K562 (cell line): ENCODE data around the gene CHRNG. TPM values are rescaled to one million over a fixed set of nuclear protein-coding genes. Genes with fewer than 3 reads are reported as not detected.

Source experiments
- ATAC-seq: fragments of 200-7000 bp; cut with Tn5 transposase; 3 replicates; pipeline ENCODE4 v1.9.1; 2020; ENCODE audit warnings: moderate library complexity
- BruUV-seq: library from RNA; stranded (reverse); fragments of 400-500 nt; replicated peaks from 2 replicates; lab custom pipeline; 2021; lab: Mats Ljungman, UMichigan
- CTCF ChIA-PET: fragments of 300-600 bp; formaldehyde crosslinking; extraction: SDS; loops from one replicate; lab custom pipeline; 2021; ENCODE audit warnings: low intra/inter-chr PET ratio; lab: Yijun Ruan, JAX
- POLR2A ChIA-PET: fragments of 300-600, 350-650 bp; sonication (Branson Sonifier 250); formaldehyde crosslinking; extraction: SDS; loops from one replicate; lab custom pipeline; 2021; ENCODE audit warnings: antibody characterized with exemption, inconsistent platforms; lab: Yijun Ruan, JAX
- DNase-seq, 4 experiments: peaks; one replicate each; pipeline versions ENCODE4 v3.0.0 to v3.0.0-alpha.2; 2011 to 2018; ENCODE audit warnings: low spot score in 3 of 4, mixed read lengths in 3 of 4; ENCODE audit errors: extremely low read depth in 1 of 4
- FAIRE-seq: peaks from 2 replicates; lab custom pipeline; 2011; peaks lifted over from hg19 to GRCh38; lab: Jason Lieb, UNC
- H2AFZ ChIP-seq: 2 replicates; pipeline ENCODE4 v1.6.0; 2011; ENCODE audit warnings: low read depth, low read length, control low read depth, inconsistent platforms
- H3K27ac ChIP-seq: fragments of 200-600 bp; 3 replicates; pipeline ENCODE4 v1.8.0; 2011; ENCODE audit warnings: low read depth, mild to moderate bottlenecking, control low read depth, inconsistent platforms, low read length, moderate library complexity, mixed read lengths; ENCODE audit errors: extremely low read depth
- H3K27me3 ChIP-seq, 2 experiments: fragments of 300-600 bp in 1 of 2; 2 replicates in 1 of 2; 3 replicates in 1 of 2; pipeline versions ENCODE4 v1.6.0 to v1.8.0; 2011; ENCODE audit warnings: inconsistent platforms in 2 of 2, low read length in 2 of 2, mild to moderate bottlenecking in 1 of 2, mixed read lengths in 1 of 2, moderate library complexity in 1 of 2; ENCODE audit not compliant: control insufficient read depth in 2 of 2, insufficient read depth in 2 of 2
- H3K36me3 ChIP-seq: fragments of 300-600 bp; 3 replicates; pipeline ENCODE4 v1.8.0; 2011; ENCODE audit warnings: mild to moderate bottlenecking, low read length, inconsistent platforms; ENCODE audit not compliant: control insufficient read depth, insufficient read depth
- H3K4me1 ChIP-seq, 2 experiments: fragments of 200-600 bp in 1 of 2; replicated peaks in 1 of 2; 2 replicates in 1 of 2; 3 replicates in 1 of 2; pipeline versions ENCODE4 v1.5.1 to v1.8.0; 2011; ENCODE audit warnings: inconsistent platforms in 2 of 2, low read length in 2 of 2, mild to moderate bottlenecking in 1 of 2, mixed read lengths in 1 of 2, moderate library complexity in 1 of 2; ENCODE audit not compliant: control insufficient read depth in 2 of 2, insufficient read depth in 2 of 2
- H3K4me2 ChIP-seq: 2 replicates; pipeline ENCODE4 v1.6.1; 2011; ENCODE audit warnings: low read length, control low read depth, inconsistent platforms, mixed read lengths; ENCODE audit not compliant: insufficient read depth
- H3K4me3 ChIP-seq: fragments of 200-600 bp; sonication (generic), shearing (Covaris generic); 2 replicates; pipeline ENCODE4 v1.5.1; 2016; ENCODE audit warnings: control low read depth, inconsistent platforms
- H3K79me2 ChIP-seq: fragments of 200-600 bp; 3 replicates; pipeline ENCODE4 v1.8.0; 2011; ENCODE audit warnings: low read length, inconsistent platforms; ENCODE audit not compliant: control insufficient read depth, insufficient read depth
- H3K9ac ChIP-seq, 2 experiments: 2 replicates each; pipeline versions ENCODE4 v1.6.0 to v1.6.1; 2011; ENCODE audit warnings: low read depth in 2 of 2, low read length in 2 of 2, control low read depth in 1 of 2, inconsistent platforms in 1 of 2, mild to moderate bottlenecking in 1 of 2, mixed read lengths in 1 of 2; ENCODE audit not compliant: insufficient read depth in 1 of 2
- H3K9me1 ChIP-seq: one replicate; pipeline ENCODE4 v1.6.0; 2011; ENCODE audit warnings: inconsistent platforms, mild to moderate bottlenecking, low read length, moderate library complexity; ENCODE audit not compliant: control insufficient read depth, insufficient read depth
- H3K9me3 ChIP-seq: replicated peaks from 2 replicates; pipeline ENCODE4 v1.5.1; 2011; ENCODE audit warnings: low read depth, low read length, inconsistent platforms; ENCODE audit not compliant: control insufficient read depth, insufficient read depth
- H4K20me1 ChIP-seq: replicated peaks from 2 replicates; pipeline ENCODE4 v1.6.1; 2011; ENCODE audit warnings: low read length, inconsistent platforms, mixed read lengths; ENCODE audit not compliant: control insufficient read depth, insufficient read depth
- ESRRB ChIP-seq: fragments of 250-450 bp; sonication (Bioruptor Pico); IDR thresholded peaks from 2 replicates; pipeline ENCODE4 v1.5.0; 2020; ENCODE audit warnings: mild to moderate bottlenecking, moderate library complexity, borderline replicate concordance
- FOXA1 ChIP-seq: fragments of 450-650 bp; IDR thresholded peaks from 2 replicates; pipeline ENCODE4 v1.6.1; 2016; ENCODE audit warnings: mild to moderate bottlenecking, borderline replicate concordance
- MED1 ChIP-seq: sonication (generic); formaldehyde crosslinking; IDR thresholded peaks from 2 replicates; pipeline ENCODE4 v1.8.1; 2023; ENCODE audit warnings: missing genetic modification reagents, borderline replicate concordance
- NCOA1 ChIP-seq: fragments of 450-650 bp; IDR thresholded peaks from 2 replicates; pipeline ENCODE4 v1.6.1; 2016; ENCODE audit warnings: low read depth
- NCOA2 ChIP-seq, 2 experiments: fragments of 450-650 bp; IDR thresholded peaks; 2 replicates each; pipeline ENCODE4 v1.6.1; 2018; ENCODE audit warnings: mild to moderate bottlenecking in 2 of 2, moderate library complexity in 1 of 2; ENCODE audit not compliant: partially characterized antibody in 2 of 2
- NCOR1 ChIP-seq: fragments of 450-650 bp; IDR thresholded peaks from 2 replicates; pipeline ENCODE4 v1.6.1; 2016; ENCODE audit warnings: mild to moderate bottlenecking, moderate library complexity
- THRA ChIP-seq: fragments of 450-650 bp; IDR thresholded peaks from 2 replicates; pipeline ENCODE4 v1.6.1; 2017; ENCODE audit warnings: mild to moderate bottlenecking, moderate library complexity
- TRIM24 ChIP-seq, 2 experiments: fragments of 450-650 bp; IDR thresholded peaks; 2 replicates each; pipeline ENCODE4 v1.6.1; 2016
- YBX1 ChIP-seq: fragments of 450-650 bp; IDR thresholded peaks from 2 replicates; pipeline ENCODE4 v1.7.1; 2016; ENCODE audit warnings: mild to moderate bottlenecking
- YY1 ChIP-seq, 3 experiments: IDR thresholded peaks; 2 replicates each; pipeline ENCODE4 v1.6.1; 2011; ENCODE audit warnings: low read length in 2 of 3, mild to moderate bottlenecking in 2 of 3, moderate library complexity in 2 of 3, borderline replicate concordance in 1 of 3, control low read depth in 1 of 3, low read depth in 1 of 3; ENCODE audit not compliant: insufficient read depth in 3 of 3, insufficient replicate concordance in 2 of 3, control insufficient read depth in 1 of 3, insufficient read length in 1 of 3; ENCODE audit errors: extremely low read depth in 1 of 3
- ZFP30 ChIP-seq: fragments of 250-450 bp; sonication (Bioruptor Pico); IDR thresholded peaks from 2 replicates; pipeline ENCODE4 v1.8.0; 2022; ENCODE audit warnings: moderate library complexity, mild to moderate bottlenecking, inconsistent platforms, borderline replicate concordance
- ZNF41 ChIP-seq: fragments of 250-450 bp; sonication (Bioruptor Pico); conservative IDR thresholded peaks from 2 replicates; pipeline ENCODE4 v1.4.0; 2020; ENCODE audit warnings: mild to moderate bottlenecking
- ZNF699 ChIP-seq: fragments of 250-450 bp; sonication (Bioruptor Pico); IDR thresholded peaks from 2 replicates; pipeline ENCODE4 v1.8.0; 2021; ENCODE audit warnings: mild to moderate bottlenecking, moderate library complexity; ENCODE audit not compliant: insufficient replicate concordance
- WGBS: fragments of 100-300 bp; shearing (Covaris generic); methylation state at CpG from one replicate; pipeline ENCODE4 v1.1.6; 2016; ENCODE audit warnings: low coverage, mixed read lengths; ENCODE audit not compliant: insufficient coverage; ENCODE audit errors: missing lambda C conversion rate; 5-methylcytosine and 5-hydroxymethylcytosine counted together
- in situ Hi-C: fragments of 300-500 bp; cut with MboI; formaldehyde crosslinking; loops from 4 replicates; pipeline ENCODE4 v1.15.0; 2018; ENCODE audit warnings: inconsistent platforms, mixed read lengths
- intact Hi-C: fragments of 100-400 bp; cut with micrococcal nuclease; formaldehyde crosslinking; loops from 2 replicates; pipeline ENCODE4 v1.14.2; 2022
- polyA plus RNA-seq, 8 experiments: library from polyadenylated mRNA; depleted of rRNA in 4 of 8; stranded (reverse) in 5 of 8; unstranded in 3 of 8; fragments of >200 nt; fragmentation: Nextera tagmentation in 2 of 8; fragmentation: Illumina TruSeq in 1 of 8; extraction: Ambion mirVana in 2 of 8; extraction: Trizol in 1 of 8; gene quantifications; 2 replicates each; pipeline versions ENCODE4 v1.2.1 to v1.2.3, GENCODE V29; 2011 to 2014; ENCODE audit warnings: inconsistent platforms in 1 of 8, missing spikeins in 1 of 8
- total RNA-seq, 7 experiments: library from RNA; depleted of rRNA in 6 of 7; stranded (reverse); fragments of >200 nt in 6 of 7; fragmentation: Illumina TruSeq in 2 of 7; extraction: Trizol in 2 of 7; gene quantifications; 2 replicates each; pipeline versions ENCODE4 v1.2.1 to v1.2.3, GENCODE V29; 2011 to 2021; ENCODE audit warnings: low replicate concordance in 1 of 7
- TF ChIP-seq, protein P1 (sequence below): IDR thresholded peaks from 3 replicates; pipeline ENCODE4 v1.6.1; 2011; ENCODE audit warnings: borderline replicate concordance, mild to moderate bottlenecking, moderate library complexity; ENCODE audit not compliant: insufficient read length; ENCODE audit errors: extremely low read depth

Gene CHRNG
- total and polyA plus RNA-seq, 9 of the 15 experiments (the other 6 are each of a cell fraction or from before 2014, with no cell fraction given) = not detected

- in situ Hi-C loops (loop anchor here (10.0 kb wide), 1 partner anchor 612 kb away; no protein-coding TSS in a partner anchor), intact Hi-C loops (no loop called here)
- Histone ChIP-seq H3K27ac (no peak overlapping the region), H3K4me1 (peaks cover 0 to under 1% of the 10 kb centered on the region in 2 experiments; a peak in 1 of 5 replicates), H4K20me1 (no peaks in the 10 kb centered on the region), H3K4me3 (no peak overlapping the region), H3K36me3 (no peaks in the 10 kb centered on the region), H3K9me3 (no peaks in the 10 kb centered on the region), H3K9me1 (no peaks in the 10 kb centered on the region), H3K27me3 (peaks cover 0 to 58% of the 10 kb centered on the region in 2 experiments; a peak in 3 of 5 replicates), H3K4me2 (no peak overlapping the region), H2AFZ (no peak overlapping the region), H3K79me2 (no peaks in the 10 kb centered on the region), H3K9ac (no peak overlapping the region)
- FAIRE-seq (no peak), ATAC-seq (no peak), DNase-seq (no peak)
- no TSS peak for BruUV-seq
- TF ChIP-seq YY1 (IDR thresholded peaks at IDR 0.05; ENCODE audit: borderline replicate concordance in 1 of 3, control insufficient read depth in 1 of 3, extremely low read depth in 1 of 3, insufficient read depth in 3 of 3, insufficient read length in 1 of 3, insufficient replicate concordance in 2 of 3, low read depth in 1 of 3, low read length in 2 of 3) (no peak), ESRRB (CRISPR knock-in tag) (no peak), YBX1 (no peak), TRIM24 (IDR thresholded peaks at IDR 0.05) (no peak), FOXA1 (no peak), MED1 (CRISPR knock-in tag) (no peak), NCOR1 (no peak), ZNF699 (no peak), ZNF41 (CRISPR knock-in tag) (no peak), NCOA1 (no peak), THRA (no peak), ZFP30 (CRISPR knock-in tag) (no peak), NCOA2 (IDR thresholded peaks at IDR 0.05; ENCODE audit: partially characterized antibody in 2 of 2) (no peak)
- TF ChIP-seq, protein P1, sequence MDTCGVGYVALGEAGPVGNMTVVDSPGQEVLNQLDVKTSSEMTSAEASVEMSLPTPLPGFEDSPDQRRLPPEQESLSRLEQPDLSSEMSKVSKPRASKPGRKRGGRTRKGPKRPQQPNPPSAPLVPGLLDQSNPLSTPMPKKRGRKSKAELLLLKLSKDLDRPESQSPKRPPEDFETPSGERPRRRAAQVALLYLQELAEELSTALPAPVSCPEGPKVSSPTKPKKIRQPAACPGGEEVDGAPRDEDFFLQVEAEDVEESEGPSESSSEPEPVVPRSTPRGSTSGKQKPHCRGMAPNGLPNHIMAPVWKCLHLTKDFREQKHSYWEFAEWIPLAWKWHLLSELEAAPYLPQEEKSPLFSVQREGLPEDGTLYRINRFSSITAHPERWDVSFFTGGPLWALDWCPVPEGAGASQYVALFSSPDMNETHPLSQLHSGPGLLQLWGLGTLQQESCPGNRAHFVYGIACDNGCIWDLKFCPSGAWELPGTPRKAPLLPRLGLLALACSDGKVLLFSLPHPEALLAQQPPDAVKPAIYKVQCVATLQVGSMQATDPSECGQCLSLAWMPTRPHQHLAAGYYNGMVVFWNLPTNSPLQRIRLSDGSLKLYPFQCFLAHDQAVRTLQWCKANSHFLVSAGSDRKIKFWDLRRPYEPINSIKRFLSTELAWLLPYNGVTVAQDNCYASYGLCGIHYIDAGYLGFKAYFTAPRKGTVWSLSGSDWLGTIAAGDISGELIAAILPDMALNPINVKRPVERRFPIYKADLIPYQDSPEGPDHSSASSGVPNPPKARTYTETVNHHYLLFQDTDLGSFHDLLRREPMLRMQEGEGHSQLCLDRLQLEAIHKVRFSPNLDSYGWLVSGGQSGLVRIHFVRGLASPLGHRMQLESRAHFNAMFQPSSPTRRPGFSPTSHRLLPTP = no peak
- WGBS = 0% methylated on average over 3 of the region's 3 CpGs
- POLR2A ChIA-PET = no interaction called here
- CTCF ChIA-PET = no interaction called here
These were observed 22.9 kb upstream of the CHRNG start for GRCh38 chr2:232516551-232516950.
